HFF-Myc (cell line): Measurements from ENCODE around the gene BAHCC1.

ENCODE experiments used
- DNase-seq: peaks from one replicate; pipeline ENCODE4 v3.0.0-alpha.2; 2011; ENCODE audit warnings: low read depth; ENCODE audit errors: extremely low read depth
- H3K4me3 ChIP-seq: replicated peaks from 2 replicates; pipeline ENCODE4 v1.5.1; 2011; ENCODE audit warnings: low read depth, mild to moderate bottlenecking, control low read depth, low read length
- CTCF ChIP-seq: IDR thresholded peaks from 2 replicates; pipeline ENCODE4 v1.5.1; 2012; ENCODE audit warnings: mild to moderate bottlenecking, low read depth, low read length, control low read depth; ENCODE audit errors: missing control alignments

The BAHCC1 gene

GRCh38 chr17:81379523-81379942, 15.7 kb upstream of the BAHCC1 start:
- no peak overlapping the region for H3K4me3 ChIP-seq
- DNase-seq, result no peak
- no peak for TF ChIP-seq CTCF

GRCh38 chr17:81380131-81380530, 15.1 kb upstream of the BAHCC1 start:
- no peak overlapping the region for H3K4me3 ChIP-seq
- DNase-seq, result no peak
- TF ChIP-seq CTCF, result no peak

GRCh38 chr17:81380666-81381518, 14.4 kb upstream of the BAHCC1 start:
- no peak for DNase-seq

GRCh38 chr17:81381632-81382577, 13.4 kb upstream of the BAHCC1 start:
- DNase-seq, result no peak
- TF ChIP-seq CTCF, result no peak
- no peak overlapping the region for H3K4me3 ChIP-seq

More at GRCh38 chr17:81380666-81381518, 14.4 kb upstream of the BAHCC1 start:
- no peak overlapping the region for H3K4me3 ChIP-seq
- no peak for TF ChIP-seq CTCF

- TF ChIP-seq CTCF, result no peak
- DNase-seq, result no peak
- no peak overlapping the region for H3K4me3 ChIP-seq
Observed at GRCh38 chr17:81382851-81383250, 12.4 kb upstream of the BAHCC1 start.

- TF ChIP-seq CTCF, result no peak
- DNase-seq, result no peak
- no peak overlapping the region for H3K4me3 ChIP-seq
Observed at GRCh38 chr17:81383504-81384421, 11.5 kb upstream of the BAHCC1 start.
